CD4-positive, alpha-beta T cell treated with Interleukin-10 for 1 hour (primary cell): Measurements from ENCODE around the gene ARHGEF7.

Experiments used
- DNase-seq: peaks from one replicate; pipeline ENCODE4 v3.0.0-alpha.2; 2020

The ARHGEF7 gene

DNA sequence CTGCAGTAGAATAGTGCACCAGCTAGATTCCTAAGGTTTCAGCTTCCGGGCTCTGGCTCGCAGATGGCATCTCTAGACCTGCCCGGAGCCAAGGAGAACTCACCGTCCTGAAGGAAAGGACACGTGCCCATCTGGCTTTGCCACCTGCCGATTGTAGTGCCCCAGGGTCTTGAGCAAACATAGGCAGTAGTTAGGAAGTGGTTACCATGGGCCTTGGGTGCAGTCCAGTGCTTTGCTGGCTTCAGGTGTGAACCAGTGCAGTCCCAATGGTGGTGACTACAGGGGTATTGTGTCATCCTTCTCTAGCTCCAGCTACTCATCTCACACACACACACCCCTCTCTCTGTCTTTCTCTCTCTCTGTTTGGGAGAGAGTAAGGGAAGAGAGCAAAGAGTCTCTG lies 143.9 kb downstream of the ARHGEF7 start:
- DNase-seq, result no peak

DNA sequence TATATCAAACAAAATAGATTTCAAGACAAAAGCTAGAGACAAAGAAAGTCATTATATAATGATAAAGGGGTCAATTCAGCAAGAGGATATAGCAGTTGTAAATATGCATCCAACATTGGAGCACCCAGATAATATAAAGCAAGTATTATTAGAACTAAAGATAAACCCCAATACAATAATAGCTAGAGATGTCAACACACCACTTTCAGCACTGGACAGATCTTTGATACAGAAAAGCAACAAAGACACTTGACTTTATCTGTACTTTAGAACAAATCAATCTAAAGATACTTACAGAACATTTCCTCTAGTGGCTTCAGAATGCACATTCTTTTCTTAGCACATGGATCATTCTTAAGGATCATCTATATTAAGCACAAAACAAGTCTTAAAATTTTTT lies 146.2 kb downstream of the ARHGEF7 start:
- no peak for DNase-seq

DNA sequence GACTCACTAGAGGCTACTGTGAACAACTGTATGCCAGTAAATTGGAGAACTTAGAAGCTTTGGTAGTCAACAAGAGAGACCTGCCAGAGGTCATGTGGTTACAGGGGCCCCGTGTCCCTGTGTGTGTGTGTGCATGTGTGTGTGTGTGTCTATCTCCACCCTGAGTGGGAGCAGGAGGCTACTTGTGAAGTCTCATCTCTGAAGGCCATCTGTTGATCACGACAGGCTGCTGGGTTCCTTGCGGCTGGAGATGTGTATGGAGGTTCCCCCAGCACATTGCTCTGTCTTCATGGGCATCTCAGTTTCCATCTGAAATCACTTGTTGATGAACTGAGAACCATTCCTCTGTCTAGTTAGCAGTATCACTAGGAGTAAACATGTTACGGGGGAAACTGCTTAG lies 147.2 kb downstream of the ARHGEF7 start:
- no peak for DNase-seq

- no peak for DNase-seq
Observed at GRCh38 chr13:111262715-111263114, 147.6 kb downstream of the ARHGEF7 start.

DNA sequence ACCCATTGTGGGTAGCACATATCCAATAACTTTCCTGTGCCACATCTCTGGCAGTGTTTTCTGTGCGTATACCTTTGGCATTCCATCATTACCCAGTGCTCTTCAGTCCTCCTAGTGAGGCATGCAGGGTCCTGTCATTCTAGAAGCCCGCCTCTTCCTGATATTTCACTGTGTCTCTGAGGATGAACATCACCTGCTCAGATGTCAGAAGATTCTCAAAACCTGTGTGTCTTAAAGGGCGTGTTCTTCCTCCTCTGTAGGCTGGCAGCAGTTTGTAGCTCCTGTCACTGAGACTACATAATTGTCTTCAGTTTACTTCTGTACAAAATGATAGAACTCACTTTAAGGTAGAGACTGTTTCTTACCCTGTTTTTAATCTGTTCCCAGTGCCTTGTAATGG lies 148.5 kb downstream of the ARHGEF7 start:
- no peak for DNase-seq

- no peak for DNase-seq
Observed at GRCh38 chr13:111265006-111265700, 150.0 kb downstream of the ARHGEF7 start.

GRCh38 chr13:111265701-111266035 lies 150.6 kb downstream of the ARHGEF7 start:
- no peak for DNase-seq

GRCh38 chr13:111267205-111267604 lies 152.1 kb downstream of the ARHGEF7 start:
- no peak for DNase-seq

GRCh38 chr13:111267784-111268183 lies 152.7 kb downstream of the ARHGEF7 start:
- no peak for DNase-seq

GRCh38 chr13:111269508-111269907 lies 154.4 kb downstream of the ARHGEF7 start:
- DNase-seq, result no peak

DNA sequence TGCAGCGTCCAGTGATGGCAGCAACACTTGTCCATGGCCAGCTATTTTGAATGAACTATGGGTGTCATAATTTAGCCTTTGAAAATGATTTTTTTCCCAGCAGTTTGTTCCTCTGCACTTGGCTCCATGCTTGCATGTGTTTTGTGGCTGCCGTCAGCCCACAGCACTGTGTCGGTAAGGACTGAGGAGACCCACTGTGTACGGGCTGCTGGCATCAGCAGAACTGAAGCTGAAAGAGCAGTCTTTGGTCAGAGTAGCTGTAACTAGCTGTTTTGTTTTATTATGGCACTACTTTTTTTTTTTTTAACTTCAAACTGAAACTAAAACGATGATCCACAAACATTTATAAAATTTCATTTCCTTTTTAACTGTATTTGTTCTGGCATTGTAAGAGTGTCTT lies 155.0 kb downstream of the ARHGEF7 start:
- DNase-seq, result no peak

- no peak for DNase-seq
Observed at GRCh38 chr13:111270765-111271698, 155.9 kb downstream of the ARHGEF7 start.

DNA sequence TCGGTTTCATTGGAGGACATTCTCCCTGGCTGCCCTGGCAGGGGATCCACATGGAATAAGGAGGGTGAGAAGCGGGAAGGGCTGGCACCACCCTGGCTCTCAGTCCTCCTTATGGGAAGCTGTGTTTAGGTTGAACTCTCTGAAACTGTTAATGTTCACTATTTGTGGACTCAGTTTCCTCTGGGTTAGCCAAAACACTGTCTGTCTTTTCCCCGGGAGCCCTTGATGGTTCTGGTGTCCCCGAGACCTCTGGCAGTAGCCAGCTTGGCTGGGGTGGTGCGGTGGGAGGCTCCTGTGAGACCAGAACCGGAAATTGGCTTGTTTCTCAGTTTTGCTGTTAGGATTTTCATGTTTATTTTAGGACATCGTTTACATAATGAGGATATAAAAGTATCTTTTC lies 157.0 kb downstream of the ARHGEF7 start:
- no peak for DNase-seq

GRCh38 chr13:111275382-111275781 lies 160.3 kb downstream of the ARHGEF7 start:
- no peak for DNase-seq

DNA sequence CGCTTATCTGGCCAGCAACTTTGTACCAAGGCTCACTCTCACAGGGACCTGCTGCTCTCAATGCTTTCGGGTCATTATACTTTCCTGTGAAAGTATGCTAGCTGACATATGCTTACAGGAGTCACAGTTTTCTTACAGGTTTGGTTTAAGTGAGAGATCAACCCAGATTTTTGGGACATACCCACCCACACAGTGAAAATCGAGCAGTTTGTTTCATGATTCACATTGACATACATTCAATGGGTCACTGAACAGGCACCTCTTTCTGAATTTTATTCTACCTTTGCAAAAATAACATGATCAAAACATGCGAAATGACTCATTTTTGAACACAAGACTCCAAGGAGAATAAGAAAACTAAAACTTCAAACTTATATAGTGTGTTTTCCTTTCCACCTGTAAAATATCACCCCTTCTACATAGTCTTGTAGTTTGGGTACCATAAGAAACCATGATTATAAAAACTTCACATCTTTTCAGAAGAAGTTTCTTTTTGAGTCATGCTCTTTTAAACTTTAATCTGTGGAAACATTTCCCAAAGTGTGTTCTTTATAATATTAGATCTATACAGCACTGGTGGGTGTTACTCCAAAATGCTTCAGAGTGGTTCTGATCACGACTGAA lies 161.0 kb downstream of the ARHGEF7 start:
- no peak for DNase-seq

- DNase-seq, result no peak
Observed at GRCh38 chr13:111278258-111278657, 163.1 kb downstream of the ARHGEF7 start.

DNA sequence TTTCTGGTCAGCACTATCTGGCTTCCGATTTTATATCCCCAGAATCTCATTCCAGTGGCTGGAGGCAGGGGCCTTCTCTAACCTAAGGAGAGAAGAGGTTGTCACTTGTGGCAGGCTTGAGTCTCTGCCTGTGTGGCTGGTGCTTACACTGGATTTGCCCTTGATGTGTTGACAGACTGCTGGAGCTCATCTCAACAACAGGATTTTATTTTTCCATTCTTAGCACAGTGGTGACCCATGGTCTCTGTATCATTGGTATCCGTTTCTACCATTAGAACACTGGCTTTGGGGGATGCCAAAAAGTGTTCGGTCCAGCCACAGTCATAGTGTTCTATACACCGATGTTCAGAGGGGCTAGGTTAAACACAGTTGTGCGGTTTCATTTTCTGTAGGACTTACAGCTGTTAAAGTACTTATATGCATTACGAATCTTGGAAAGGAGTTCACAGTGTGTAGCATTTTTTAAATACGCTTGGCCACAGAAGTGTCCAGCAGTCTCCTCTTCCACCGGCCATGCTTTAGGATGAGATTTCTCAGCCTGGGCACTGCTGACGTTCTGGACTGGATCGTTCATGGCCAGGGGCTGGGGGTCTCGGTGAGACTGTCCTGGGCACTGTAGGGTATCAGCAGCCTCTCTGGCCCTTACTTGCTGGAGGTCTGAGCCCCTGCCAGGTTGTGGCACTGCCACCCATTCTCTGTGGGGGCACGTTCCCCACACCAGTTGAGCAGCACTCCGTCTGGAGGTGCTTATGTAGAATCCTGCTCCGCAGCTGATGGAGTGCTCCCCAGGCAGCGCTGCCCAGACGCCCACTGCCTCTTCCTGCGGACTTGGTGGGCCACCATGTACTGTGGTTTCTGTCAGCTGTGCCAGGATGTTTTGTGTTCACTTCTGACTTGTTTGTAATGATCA lies 163.9 kb downstream of the ARHGEF7 start:
- DNase-seq, result no peak

GRCh38 chr13:111280226-111280625 lies 165.1 kb downstream of the ARHGEF7 start:
- no peak for DNase-seq

DNA sequence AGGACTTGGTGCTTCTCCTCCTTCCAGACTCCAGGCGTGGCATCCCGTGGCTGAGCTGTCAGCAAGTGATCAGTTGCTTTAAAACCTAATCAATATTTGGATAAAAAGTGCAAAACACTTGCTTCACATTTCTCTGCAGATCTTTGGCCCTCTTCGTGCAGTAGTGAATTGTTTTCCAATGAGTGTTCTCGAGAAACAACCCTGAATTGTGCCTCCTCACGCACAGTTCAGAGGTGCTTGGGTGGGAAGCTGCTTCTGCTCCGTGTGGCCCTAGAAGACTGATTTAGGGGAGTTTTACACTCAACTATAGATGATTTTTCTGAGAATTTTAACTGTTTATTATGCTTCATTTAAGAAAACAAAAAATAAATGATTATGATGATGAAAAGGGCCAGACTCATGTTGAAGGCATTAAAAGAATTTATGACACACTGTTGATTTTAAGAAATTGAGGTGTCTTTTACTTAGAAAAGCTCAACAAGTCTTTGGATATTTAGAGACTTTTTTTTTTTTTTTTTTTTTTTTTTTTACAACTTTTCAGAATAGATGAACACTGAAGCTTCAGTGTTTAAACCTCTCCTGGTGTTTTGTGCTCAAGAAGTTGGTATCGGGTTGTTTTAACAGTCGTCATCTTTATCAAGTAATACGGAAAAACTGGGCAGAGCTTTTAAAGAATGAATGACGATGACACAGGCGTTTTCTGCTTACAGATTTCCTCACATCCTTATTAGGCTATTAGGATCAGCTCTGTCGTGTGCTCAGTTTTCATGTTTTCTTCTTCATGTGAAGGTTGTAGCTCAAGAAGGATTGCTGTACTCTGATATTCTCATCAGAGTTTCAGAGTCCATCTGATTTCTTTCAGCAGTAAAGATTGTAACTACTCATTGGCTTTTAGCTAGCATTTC lies 165.8 kb downstream of the ARHGEF7 start:
- no peak for DNase-seq

DNA sequence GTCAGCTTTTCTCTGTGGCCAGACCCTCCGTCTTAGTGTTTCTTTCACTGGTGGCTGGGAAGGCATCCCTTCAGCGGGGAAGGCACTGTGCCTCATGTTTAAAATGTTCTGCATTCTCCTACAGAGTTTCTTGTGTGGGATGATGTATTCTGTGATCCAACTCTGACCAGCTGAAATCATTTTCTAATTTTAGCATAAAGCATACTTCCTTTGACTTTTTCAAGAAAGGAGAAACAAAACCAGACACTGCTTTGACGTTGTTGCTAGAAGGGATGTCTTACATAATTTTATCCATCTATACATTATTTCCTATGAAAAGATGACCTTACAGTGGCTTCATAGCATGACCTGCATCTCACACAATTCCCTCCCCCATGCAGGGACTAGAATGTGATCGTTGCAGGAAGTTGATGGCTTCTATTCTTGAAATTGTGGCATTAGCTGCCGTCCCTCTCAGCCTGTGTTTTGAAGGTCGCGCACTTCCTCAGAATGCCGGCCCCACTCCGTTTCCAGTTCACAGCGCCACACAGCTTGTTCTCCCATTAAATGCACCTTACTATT lies 166.7 kb downstream of the ARHGEF7 start:
- DNase-seq, result no peak

GRCh38 chr13:111282425-111282824 lies 167.3 kb downstream of the ARHGEF7 start:
- DNase-seq, result no peak
